HG02981 (cell line): ENCODE data around the gene GRM5.
"Not testable (repeated sequence)": the region's sequence is repeated elsewhere in the genome, so short reads cannot be mapped to it uniquely, and the experiment has no call there.

Experiments
- ATAC-seq: cut with Tn5 transposase; IDR thresholded peaks from one replicate; pipeline ENCODE4 v1.9.1; 2021; ENCODE audit warnings: mild to moderate bottlenecking, moderate library complexity; ENCODE audit not compliant: unreplicated experiment

Gene GRM5

DNA sequence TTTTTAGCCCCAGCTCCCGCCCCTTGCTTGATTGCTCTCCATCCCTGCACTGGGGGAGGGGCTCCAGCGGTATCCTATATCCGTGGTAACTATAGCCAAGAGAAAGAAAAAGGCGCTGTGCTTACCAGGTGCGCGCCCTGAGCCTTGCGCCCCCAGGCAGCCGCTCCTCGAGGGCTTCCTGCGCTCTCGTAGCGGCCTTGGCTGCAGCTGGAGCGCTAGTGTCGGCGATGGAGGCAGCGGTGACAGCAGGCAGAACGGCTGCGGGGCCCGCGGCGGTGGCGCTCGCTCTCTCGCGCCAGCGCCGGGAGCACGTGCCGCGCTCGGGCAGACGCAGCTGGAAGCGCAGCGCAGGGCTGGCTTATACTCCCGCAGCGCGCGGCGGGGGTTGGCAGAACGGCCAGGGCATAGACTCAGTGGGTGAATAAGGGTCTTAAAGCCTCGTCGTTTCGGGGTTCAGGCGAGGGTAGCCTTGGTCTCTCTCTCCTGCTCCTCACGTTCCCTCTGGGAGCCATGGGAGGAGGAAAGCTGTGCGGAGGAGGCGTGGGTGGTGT is at the start of gene GRM5:
Gene GRM5 (minus strand): TSS at position 332 of the 551 bp plus-strand sequence. CDS start 18,110 bp downstream, outside the sequence.
- not testable (repeated sequence) for ATAC-seq

DNA sequence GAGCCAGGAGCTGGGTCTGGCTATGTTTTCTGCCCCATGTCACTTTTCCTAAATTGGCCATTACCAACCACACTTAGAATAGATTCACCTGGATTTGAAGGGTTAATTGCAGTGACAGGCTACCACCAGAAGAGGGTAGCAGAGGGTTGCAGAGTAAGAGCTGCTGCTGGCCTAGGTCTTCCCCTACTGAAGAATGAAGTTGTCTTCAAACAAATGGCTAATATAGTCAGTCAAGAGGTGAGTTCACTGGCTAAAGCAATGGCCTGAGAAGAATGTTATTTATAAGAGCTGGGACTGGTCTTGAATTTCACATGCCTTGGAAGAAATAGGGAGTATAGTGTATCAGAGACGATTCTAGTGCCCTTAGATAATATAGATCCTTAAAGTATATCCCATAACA is 32.2 kb upstream of the GRM5 start:
- ATAC-seq, result peak; percentile 90

DNA sequence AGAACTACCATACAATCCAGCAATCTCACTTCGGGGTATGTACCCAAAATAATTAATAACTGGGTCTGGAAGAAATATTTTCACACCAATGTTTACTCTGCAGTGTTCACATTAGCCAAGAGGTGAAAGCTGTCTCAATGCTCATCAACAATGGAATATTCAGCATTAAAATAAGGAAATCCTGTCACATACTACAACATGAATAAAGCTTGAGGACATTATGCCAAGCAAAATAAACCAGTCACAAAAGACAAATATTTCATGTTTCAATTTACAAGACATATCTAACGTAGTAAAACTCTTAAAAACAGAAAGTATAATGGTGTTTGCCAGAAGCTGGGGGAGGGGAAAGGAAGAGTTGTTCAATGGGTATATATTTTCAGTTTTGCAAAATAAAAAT is 28.0 kb upstream of the GRM5 start:
- not testable (repeated sequence) for ATAC-seq

DNA sequence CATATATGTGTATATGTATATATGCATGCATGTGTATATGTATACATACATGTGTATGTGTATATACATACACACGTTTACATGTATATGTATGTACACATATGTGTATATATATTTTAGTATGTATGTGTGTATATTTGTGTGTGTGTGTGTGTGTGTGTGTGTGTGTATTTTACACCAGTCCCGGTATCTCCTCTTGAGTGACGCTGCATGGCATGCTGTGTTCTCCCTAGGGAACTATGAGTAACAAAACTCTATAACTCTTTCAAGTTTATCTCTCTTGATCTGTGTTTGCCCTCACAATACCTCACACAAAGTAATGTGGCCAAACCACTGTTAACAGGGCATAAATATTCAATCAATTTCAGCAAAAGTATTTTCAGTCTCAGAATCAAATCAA is 19.2 kb upstream of the GRM5 start:
- ATAC-seq, result not testable (repeated sequence)

DNA sequence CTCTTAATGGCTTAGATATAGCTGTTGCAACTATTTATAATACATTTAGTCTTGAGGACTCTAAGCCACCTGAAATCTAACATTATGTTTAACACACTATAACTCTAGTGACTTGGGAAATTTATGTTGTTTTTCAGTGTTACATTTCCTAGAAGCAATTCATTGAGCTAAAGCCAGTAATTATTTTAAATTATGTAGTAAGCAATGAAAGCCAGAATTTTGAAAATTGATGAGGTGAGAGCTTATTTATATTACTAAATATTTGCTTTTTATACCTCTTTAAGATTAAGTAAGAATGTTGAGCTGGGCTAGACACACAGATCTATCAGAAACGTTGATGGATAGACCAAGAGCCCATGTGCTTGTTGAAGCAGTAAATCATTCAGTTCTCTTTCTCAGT is 5.1 kb upstream of the GRM5 start:
- ATAC-seq, result not testable (repeated sequence)

DNA sequence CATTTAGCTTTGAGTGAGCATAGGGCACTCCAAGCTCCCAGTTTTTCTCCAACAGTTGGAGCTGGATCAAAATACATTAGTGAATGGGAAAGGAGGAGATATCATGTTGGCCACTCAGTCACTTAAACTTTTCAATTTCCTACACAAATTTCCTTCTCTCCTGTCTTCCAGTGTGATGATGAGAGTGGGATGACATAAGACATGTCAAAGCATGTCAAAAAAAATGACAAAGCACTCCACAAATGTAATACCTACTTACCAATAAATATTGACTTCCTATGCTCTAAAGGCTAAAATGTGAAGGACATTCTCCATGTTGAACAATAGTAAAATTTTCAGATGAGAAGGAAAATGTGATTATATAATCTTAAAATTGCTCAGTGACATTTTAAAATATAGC is 1.5 kb upstream of the GRM5 start:
- no peak for ATAC-seq

DNA sequence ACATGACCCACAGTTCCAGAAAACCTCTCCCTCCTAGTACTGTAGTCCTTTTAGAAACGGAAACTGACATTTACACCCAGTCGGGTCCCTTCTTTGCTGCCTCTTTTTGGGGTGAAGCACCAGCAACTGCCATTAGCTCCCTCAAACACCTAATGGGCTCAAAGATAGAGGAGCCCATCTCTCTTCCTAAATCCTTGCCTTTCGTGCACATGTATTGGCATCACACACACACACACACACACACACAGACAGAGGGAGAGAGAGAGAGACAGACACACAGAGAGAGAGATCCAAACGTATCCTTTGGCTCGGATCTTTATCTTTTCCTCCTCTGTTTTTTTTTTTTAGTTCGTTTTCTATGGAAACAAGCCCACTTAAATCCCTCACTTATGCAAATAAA is 716 bp downstream of the GRM5 start:
- ATAC-seq, result no peak

DNA sequence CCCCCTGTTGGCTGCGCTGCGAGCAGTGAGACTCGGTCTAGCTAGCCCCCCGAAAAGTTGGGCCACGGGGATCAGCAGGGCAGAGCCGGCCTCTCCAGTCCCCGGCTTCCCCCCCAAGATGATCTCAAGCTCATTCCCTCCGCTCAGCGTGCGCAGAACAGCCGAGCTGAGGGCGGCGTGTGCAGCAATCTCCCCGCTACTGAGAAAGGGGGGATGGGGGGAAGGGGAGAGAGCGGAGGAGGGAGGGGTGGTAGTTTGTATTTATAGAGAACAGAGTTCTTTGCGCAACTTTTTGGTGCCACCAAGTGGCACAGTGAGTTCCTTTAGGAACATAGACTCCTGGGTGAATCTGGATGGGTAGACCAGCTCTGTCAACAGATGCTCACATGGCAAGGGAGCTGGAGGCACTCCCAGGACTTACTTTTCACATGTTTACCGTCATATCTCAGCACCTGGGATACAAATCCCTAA is 2.3 kb downstream of the GRM5 start:
- not testable (repeated sequence) for ATAC-seq

DNA sequence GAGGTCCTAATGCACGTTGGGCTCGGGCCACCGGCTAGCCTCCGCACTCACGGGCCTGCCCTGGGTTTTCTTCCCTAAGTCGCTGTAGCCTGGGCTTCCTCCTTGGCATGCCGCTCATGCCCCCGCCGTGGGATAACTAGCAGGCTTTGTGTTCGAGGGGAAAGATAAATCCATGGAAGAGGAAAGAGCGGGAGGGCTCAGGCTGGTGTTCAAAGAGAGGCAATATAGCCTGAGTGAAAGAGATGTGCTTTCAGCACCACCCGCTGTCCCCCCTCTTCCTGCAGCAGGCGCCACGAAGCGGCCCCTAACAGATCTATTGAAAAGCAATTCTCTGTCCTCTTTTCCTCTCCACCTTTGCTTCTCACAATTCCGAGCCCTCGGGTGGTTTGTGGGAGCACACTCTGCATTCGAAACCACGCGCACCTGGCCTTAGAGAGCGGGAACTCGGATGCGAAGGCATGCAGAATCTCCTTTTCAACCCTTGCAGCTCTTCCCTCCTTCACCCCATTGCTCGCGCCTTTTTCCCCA is 2.9 kb downstream of the GRM5 start:
- ATAC-seq, result not testable (repeated sequence)

DNA sequence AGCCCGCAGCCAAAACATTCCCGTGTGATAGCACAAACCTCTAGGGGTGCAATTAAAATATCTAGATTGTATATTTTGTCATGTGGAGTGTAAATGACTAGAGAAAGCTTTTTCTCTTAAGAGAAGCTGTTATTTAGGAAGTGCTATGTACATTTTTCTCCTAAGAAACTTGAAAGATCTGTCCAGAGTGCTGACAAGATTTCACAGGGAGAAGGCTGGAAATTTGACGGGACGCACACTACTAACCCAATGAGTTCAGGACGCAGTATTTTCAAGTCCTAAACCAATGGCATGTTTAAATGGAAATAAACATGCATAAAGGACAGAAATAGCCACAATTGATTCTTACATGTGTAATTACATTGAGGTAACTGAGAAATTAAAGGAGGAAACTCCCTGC is 3.9 kb downstream of the GRM5 start:
- not testable (repeated sequence) for ATAC-seq

DNA sequence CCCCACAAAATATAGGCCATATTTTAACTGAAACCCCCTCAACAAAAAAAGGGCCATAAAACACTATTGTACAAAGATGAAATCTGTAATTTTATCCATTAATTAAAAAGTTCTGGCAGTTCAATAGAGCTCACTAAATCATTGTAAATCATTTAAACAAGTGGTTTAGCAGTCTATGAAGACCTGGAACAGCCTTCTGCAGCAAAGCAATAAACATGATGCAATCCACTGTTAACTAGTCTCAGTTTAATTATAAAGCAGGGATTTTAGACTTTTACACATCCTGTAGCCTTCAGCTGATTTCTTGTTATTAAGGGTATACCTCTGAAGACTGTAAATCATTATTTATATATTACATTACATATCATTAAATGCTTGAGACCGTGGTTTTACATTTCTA is 8.4 kb downstream of the GRM5 start:
- not testable (repeated sequence) for ATAC-seq

DNA sequence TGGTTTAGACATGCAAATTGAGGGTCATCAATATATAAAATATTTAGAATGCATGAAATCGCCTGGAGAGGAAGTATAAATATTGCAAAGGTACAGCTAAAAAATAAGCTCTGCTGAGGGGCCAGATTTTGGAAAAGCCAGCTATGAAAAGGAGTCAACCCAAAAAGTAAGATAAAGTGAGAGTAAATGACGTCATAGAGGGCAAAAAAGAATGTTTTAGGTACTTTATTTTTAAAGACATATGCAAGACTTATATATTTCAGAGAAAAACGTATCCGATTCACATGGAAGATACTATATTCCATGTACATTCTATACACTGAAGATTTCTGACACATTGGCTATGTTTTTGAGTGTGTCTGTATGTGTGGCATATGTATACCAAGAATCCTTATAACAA is 13.6 kb downstream of the GRM5 start:
- no peak for ATAC-seq

DNA sequence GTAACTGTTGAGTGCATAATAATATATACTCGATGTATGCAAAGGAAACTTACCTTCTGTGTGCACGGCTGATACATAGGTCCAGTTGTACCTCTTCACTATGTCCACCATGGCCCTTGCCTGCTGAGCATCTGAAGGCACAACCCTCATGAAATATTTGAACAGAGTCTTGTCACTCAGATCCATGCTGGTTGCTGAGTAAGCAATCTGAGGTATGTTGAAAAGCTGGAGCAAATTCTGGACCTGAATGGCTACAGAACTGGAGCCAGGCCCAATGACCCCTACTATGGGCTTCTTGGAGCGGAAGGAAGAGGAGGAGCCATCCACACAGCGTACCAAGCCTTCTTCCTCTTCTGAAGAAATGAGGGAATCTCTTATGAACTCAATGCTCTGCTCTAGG is 18.6 kb downstream of the GRM5 start:
- not testable (repeated sequence) for ATAC-seq

DNA sequence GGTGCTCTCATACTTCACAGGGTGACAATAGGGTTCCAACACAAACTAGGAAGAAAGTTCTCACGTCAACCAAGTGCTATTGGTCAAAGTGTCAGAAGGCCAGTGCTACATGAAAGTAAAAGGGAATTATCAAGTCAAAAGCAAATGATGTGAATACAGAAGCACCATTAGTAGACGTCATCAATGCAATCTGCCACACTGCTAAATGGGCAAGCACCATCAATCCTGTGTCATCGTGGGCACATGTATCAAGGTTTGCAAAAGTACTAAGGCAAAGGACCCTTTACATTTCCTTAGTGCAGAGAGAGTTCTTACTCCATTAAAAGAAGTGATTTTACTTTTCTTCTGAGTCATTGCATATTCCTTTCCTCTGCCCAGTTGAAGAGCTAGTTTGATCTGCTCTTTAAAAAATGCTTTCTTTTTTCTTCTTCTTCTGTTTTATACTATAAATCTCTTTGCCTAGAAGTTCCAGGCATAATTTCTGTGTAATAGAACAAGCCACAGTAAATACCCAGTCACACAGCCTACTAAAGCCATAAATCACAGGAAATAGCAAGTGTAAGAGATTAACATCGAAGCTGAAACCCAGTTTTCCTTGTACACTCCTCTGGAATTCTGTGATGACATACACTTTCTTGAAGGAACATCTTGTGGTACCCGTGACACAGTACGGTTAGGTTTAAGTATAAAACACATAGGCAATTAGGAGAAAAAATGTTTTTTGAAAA is 21.8 kb downstream of the GRM5 start:
- not testable (repeated sequence) for ATAC-seq

DNA sequence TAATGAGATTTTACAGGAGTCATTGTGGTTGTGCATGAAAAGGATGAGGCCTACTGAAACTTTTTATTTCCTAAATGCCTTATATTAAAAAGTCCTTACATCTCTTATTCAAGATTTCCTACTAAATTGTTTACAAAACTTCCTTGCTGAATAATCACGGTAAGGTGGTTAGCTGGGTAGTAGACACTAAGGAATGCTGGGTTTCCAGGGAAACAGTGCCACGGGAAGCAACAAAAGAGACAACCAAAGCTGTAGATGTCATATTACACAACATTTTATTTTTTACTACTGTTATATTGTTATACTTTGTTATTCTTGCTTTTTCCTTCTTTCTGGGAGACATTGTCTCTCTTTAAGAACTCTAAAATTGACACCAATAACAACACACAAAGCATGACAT is 36.1 kb downstream of the GRM5 start:
- not testable (repeated sequence) for ATAC-seq

DNA sequence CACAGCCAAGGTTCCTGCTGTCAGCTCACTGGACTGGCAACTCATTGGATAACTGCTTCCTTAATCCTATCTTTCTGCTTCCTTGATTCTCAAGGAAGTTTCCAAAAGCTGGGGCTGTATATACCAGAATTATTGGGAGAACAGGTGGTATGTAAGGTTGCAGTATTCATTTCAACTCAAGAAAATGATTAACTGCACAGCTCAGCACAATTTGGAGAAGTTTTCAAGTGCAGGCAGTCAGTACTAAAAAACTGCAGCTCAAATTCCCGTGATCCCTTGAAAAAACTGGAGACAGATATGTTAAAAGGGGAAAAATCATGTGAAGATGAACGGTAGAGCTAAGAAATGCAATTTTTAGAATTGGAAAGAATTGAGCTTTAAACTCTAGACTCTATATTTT is 44.4 kb downstream of the GRM5 start:
- no peak for ATAC-seq

DNA sequence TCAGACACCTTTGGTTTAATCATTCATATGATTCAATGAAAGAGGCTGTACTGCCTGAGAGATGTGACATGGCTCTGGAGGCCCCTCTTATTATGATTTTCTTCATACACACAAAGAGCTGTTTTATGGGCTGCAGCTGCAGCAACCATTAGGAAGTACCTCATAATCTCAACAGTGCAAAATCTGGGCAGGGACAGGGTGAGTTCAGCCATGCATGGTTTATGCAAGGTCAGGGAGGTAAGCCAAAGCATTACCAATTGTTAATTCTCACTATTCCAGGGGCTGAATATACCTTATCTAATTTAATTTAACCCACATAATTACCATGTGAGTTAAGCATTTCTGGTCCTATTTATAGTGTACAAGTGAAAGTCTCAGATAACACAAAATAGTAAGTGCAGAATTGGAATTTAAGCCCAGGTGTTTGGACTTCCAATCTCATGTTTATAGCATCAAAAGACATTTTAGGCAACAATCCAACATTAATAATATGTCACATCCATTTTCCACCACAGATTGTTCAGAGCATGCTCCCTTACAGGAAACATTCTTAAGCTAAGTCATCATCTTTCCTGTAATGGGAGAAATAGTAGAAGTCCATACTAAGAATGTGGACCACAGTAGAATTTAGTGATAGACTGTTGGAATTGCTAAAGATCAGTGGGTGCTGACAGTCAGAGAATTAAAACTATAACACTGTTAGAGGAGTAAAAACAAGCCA is 45.8 kb downstream of the GRM5 start:
- ATAC-seq, result not testable (repeated sequence)

DNA sequence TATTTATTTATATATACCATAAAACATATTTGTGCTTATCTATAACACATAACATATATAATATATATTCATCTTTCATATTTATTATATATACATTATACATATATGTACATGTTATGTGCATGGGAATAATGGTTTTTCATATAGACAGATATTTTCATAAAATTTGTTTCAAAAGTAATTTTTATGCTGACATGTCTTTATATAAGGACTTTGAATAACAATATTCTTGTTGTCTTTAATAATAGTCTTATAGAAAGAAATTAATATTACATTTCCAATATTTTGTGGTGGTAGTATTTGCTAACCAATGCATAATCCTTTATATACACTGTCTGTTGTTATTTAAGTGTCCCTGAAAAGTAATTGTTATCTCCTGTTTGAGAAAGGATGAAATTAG is 49.6 kb downstream of the GRM5 start:
- no peak for ATAC-seq

DNA sequence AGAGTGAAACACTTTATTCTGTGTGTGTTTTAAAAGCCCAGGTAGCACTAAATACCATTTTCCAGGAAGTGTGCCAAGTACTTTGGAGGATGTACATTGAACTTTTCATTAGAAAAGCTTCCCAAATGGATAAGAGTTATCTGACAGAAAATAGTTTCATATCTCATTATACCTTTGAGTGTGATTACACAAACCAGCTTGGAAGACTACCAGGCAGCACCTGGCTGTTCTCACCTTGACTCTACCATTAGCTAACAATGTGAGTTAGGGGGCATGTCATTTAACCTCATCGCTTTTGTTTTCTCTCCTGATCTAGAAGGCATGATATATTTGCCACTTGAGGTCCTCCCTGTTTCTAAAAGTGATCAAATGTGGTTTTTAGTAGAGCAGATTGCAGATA is 50.2 kb downstream of the GRM5 start:
- ATAC-seq, result no peak

DNA sequence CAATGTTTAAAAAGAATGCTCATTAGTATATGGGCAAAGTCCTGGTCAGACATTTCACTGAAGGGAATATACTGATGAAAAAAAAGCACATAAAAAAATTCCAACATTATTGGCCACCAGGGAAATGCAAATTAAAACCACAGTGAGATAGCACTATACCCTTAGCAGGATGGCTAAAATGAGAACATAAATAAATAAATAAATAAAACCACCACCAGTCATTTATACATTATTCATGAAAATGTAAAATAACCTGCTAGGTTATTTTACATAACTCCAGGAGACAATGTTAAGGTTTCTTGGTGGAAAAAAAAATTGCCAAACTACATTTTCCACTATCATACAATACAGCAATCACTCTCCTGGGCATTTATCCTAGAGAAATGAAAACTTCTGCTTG is 64.9 kb downstream of the GRM5 start:
- not testable (repeated sequence) for ATAC-seq

DNA sequence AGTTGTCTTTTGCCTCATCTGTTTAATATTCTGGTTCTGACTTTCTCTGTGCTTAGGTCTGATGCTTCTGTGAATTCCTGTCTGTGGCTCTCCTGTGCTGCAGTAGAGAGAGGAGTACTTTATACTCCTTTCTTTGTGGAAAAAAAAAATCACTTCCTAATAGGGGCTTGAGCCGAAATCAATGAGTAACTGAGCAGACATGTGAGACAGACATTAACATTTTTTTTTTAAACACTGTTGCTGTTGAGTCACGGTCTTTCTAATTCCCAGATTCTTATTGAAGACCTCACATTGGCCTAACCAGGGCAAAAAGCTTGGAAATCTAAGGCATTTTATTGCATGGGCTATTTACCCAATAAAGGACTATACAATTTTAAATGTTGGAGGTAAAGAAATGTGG is 86.1 kb downstream of the GRM5 start:
- no peak for ATAC-seq

DNA sequence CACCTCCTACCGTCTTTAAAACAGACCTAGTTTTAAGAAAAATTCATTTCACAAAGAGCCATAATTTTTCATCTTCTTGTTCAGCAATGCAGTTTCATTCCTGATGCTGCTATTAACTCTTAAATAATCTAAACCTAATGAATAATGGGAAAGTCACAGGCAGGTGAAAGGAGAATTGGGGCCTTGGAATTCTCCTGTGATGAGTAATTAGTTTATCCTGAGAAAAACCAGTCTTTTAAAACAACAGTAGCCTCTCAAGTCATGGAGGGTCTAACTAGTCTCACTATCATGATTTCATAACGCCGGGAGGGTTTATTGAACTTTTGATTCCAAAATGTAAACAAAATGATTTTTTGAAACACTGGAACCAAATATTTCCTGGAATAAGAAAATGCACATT is 86.8 kb downstream of the GRM5 start:
- not testable (repeated sequence) for ATAC-seq
